Mucosa of descending colon (tissue), 3 donors: ENCODE measurements around the gene AARSD1. TPM values are rescaled to one million over a fixed set of nuclear protein-coding genes. Genes with fewer than 3 reads are reported as not detected.
"Not testable (repeated sequence)": the region's sequence is repeated elsewhere in the genome, so short reads cannot be mapped to it uniquely, and the experiment has no call there.

Source experiments
- ATAC-seq: fragments of 200-7000 bp; cut with Tn5 transposase; one replicate; pipeline ENCODE4 v1.9.1; 2020; ENCODE audit warnings: mild to moderate bottlenecking, moderate library complexity
- DNase-seq, 3 donors: peaks; one replicate each; pipeline ENCODE4 v3.0.0-alpha.2; 2020
- H3K36me3 ChIP-seq: fragments of 200-600 bp; one replicate; pipeline ENCODE4 v1.8.0; 2021; ENCODE audit warnings: low read depth, mild to moderate bottlenecking
- H3K4me1 ChIP-seq: fragments of 200-600 bp; one replicate; pipeline ENCODE4 v1.8.0; 2021; ENCODE audit warnings: low read depth, mild to moderate bottlenecking
- H3K4me3 ChIP-seq: fragments of 200-600 bp; one replicate; pipeline ENCODE4 v1.8.0; 2021; ENCODE audit warnings: mild to moderate bottlenecking
- H3K9me3 ChIP-seq: fragments of 200-600 bp; one replicate; pipeline ENCODE4 v1.8.0; 2021; ENCODE audit warnings: mild to moderate bottlenecking
- CTCF ChIP-seq: fragments of 200-600 bp; IDR thresholded peaks from one replicate; pipeline ENCODE4 v1.8.0; 2022; ENCODE audit warnings: antibody characterized with exemption, mild to moderate bottlenecking
- intact Hi-C, 2 donors: fragments of 100-400 bp; cut with DNase I in 1 of 2; cut with micrococcal nuclease in 1 of 2; formaldehyde crosslinking; loops; one replicate each; pipeline versions ENCODE4 v1.11.0 to v1.11.1; 2022; cut with DNase I, micrococcal nuclease
- total RNA-seq, 3 donors: library from RNA; stranded (reverse); fragmentation: NEBNext Ultra II Directional in 2 of 3; extraction: Animal tissue kit (Norgen Biotek cat#: 25700) in 2 of 3; gene quantifications; one replicate each; pipeline versions ENCODE4 v1.2.1 to v1.2.4, GENCODE V29; 2021 to 2023
- donor health status: DM: no; HTN: no; CAD: no; lungs with moderate emphysema.
- donor health status: DM: no; HTN: no; CAD: no.
- donor health status: DM: no; HTN: yes; CAD: no.

The AARSD1 gene
- total RNA-seq, 3 donors from 2014 or later: 25.9 to 30.7 (median 29.4) TPM

- DNase-seq (peak; percentile 92 to 94 (median 93)), ATAC-seq (peak; percentile 91)
- H3K9me3 ChIP-seq: no peaks in the 10 kb centered on the region
- peak within 1 kb of the TSS; percentile 39 for H3K4me3 ChIP-seq
- peak; percentile 29 for TF ChIP-seq CTCF
- intact Hi-C loops: no loop called here
- peaks cover 24% of the 10 kb centered on the region for H3K4me1 ChIP-seq
- H3K36me3 ChIP-seq: peaks cover 4% of the 10 kb centered on the region
Measured at GRCh38 chr17:43006639-43007551, 42.6 kb upstream of the AARSD1 start, which contains the start of gene IFI35. IFI35 (plus strand) TSS chr17:43006784; CDS start chr17:43006948, 164 bp downstream.

- Histone ChIP-seq H3K4me1 (peaks cover 20% of the 10 kb centered on the region), H3K9me3 (no peaks in the 10 kb centered on the region), H3K4me3 (no peak overlapping the region), H3K36me3 (peaks cover 4% of the 10 kb centered on the region)
- intact Hi-C loops: no loop called here
- TF ChIP-seq CTCF: no peak
- no peak for ATAC-seq
- DNase-seq: no peak
Measured at GRCh38 chr17:43003542-43004172, 39.4 kb upstream of the AARSD1 start.

GRCh38 chr17:43000894-43001293, 36.6 kb upstream of the AARSD1 start:
- peaks cover 15% of the 10 kb centered on the region for H3K4me1 ChIP-seq
- H3K36me3 ChIP-seq, DNase-seq, H3K9me3 ChIP-seq, H3K4me3 ChIP-seq, ATAC-seq, intact Hi-C loops: not testable (repeated sequence)

GRCh38 chr17:42999003-42999525, 34.8 kb upstream of the AARSD1 start:
- H3K4me3 ChIP-seq: peak overlapping the region; percentile 42
- peaks cover 4% of the 10 kb centered on the region for H3K36me3 ChIP-seq
- intact Hi-C loops: no loop called here
- H3K9me3 ChIP-seq: no peaks in the 10 kb centered on the region
- no peak for ATAC-seq
- TF ChIP-seq CTCF: no peak
- H3K4me1 ChIP-seq: peaks cover 15% of the 10 kb centered on the region
- DNase-seq: no peak

GRCh38 chr17:42997984-42998938, 34.0 kb upstream of the AARSD1 start, which contains the start of gene RPL27:
RPL27 (plus strand) TSS chr17:42998419; CDS start chr17:42998751, 332 bp downstream.
- H3K36me3 ChIP-seq: peaks cover 4% of the 10 kb centered on the region

More at GRCh38 chr17:42997984-42998938, 34.0 kb upstream of the AARSD1 start, which contains the start of gene RPL27:
- H3K4me3 ChIP-seq: peak within 1 kb of the TSS; percentile 42
- H3K9me3 ChIP-seq: no peaks in the 10 kb centered on the region
- peak; percentile 97 to 99 (median 98) for DNase-seq
- intact Hi-C loops: no loop called here
- ATAC-seq: peak; percentile 97
- peak; percentile 78 for TF ChIP-seq CTCF
- H3K4me1 ChIP-seq: peaks cover 15% of the 10 kb centered on the region
